DOHH2 (cell line): ENCODE results near the gene LAMC2.

Experiments
- CTCF ChIP-seq: fragments of 200-600 bp; sonication (generic); IDR thresholded peaks from one replicate; pipeline ENCODE4 v1.5.1; 2014; ENCODE audit warnings: antibody characterized with exemption, mild to moderate bottlenecking, low read depth, low read length; ENCODE audit not compliant: poor library complexity, severe bottlenecking
- EZH2phosphoT487 ChIP-seq: fragments of 200-600 bp; sonication (generic); IDR thresholded peaks from 2 replicates; pipeline ENCODE4 v1.6.1; 2017; ENCODE audit warnings: borderline replicate concordance, mild to moderate bottlenecking, antibody characterized with exemption, low read length, moderate library complexity, mixed read lengths

DNA sequence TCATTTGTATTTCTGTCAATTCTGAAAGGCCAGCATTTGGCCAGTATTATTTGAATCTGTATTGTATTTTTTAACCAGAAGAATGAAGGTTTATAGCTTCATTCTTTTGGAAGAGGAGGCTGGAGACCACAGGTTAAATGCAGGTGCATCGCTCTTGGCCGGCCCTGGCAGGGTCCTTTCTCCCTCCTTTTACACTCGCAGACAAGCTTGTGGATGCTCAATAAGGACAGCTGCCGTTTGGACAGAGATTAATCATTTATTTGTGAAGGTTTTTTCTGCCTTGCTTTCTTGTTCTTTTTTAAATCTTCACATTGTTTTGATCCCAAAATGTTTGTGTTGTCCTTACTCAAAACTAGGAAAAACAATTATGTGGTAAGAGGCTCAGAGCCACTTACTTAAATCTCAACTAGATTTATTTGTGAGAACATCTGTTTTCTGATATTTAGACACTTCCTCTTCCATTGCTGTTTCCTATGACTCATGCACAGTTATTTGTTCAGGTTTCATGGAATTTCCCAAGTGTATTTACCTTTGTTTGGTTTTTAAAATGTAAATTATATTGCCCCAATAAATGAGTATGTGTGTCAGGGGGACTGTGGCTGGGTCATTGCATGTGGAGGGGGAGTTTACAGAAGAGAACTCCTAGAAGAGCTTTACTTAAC, 46.7 kb upstream of the LAMC2 start:
- no peak for TF ChIP-seq CTCF
- no peak for TF ChIP-seq EZH2phosphoT487
